K562 (cell line): ENCODE data around the gene MYCBPAP. TPM values are rescaled to one million over a fixed set of nuclear protein-coding genes. Genes with fewer than 3 reads are reported as not detected.
A peak's percentile ranks its signal among the peaks of the same experiment; 100 is the strongest.

Source experiments
- ATAC-seq: fragments of 200-7000 bp; cut with Tn5 transposase; 3 replicates; pipeline ENCODE4 v1.9.1; 2020; ENCODE audit warnings: moderate library complexity
- BruUV-seq: library from RNA; stranded (reverse); fragments of 400-500 nt; replicated peaks from 2 replicates; lab custom pipeline; 2021; lab: Mats Ljungman, UMichigan
- CTCF ChIA-PET: fragments of 300-600 bp; formaldehyde crosslinking; extraction: SDS; loops from one replicate; lab custom pipeline; 2021; ENCODE audit warnings: low intra/inter-chr PET ratio; lab: Yijun Ruan, JAX
- POLR2A ChIA-PET: fragments of 300-600, 350-650 bp; sonication (Branson Sonifier 250); formaldehyde crosslinking; extraction: SDS; loops from one replicate; lab custom pipeline; 2021; ENCODE audit warnings: antibody characterized with exemption, inconsistent platforms; lab: Yijun Ruan, JAX
- DNase-seq, 4 experiments: peaks; one replicate each; pipeline versions ENCODE4 v3.0.0 to v3.0.0-alpha.2; 2011 to 2018; ENCODE audit warnings: low spot score in 3 of 4, mixed read lengths in 3 of 4; ENCODE audit errors: extremely low read depth in 1 of 4
- FAIRE-seq: peaks from 2 replicates; lab custom pipeline; 2011; peaks lifted over from hg19 to GRCh38; lab: Jason Lieb, UNC
- H2AFZ ChIP-seq: 2 replicates; pipeline ENCODE4 v1.6.0; 2011; ENCODE audit warnings: low read depth, low read length, control low read depth, inconsistent platforms
- H3K27ac ChIP-seq: fragments of 200-600 bp; 3 replicates; pipeline ENCODE4 v1.8.0; 2011; ENCODE audit warnings: low read depth, mild to moderate bottlenecking, control low read depth, inconsistent platforms, low read length, moderate library complexity, mixed read lengths; ENCODE audit errors: extremely low read depth
- H3K27me3 ChIP-seq, 2 experiments: fragments of 300-600 bp in 1 of 2; 2 replicates in 1 of 2; 3 replicates in 1 of 2; pipeline versions ENCODE4 v1.6.0 to v1.8.0; 2011; ENCODE audit warnings: inconsistent platforms in 2 of 2, low read length in 2 of 2, mild to moderate bottlenecking in 1 of 2, mixed read lengths in 1 of 2, moderate library complexity in 1 of 2; ENCODE audit not compliant: control insufficient read depth in 2 of 2, insufficient read depth in 2 of 2
- H3K36me3 ChIP-seq: fragments of 300-600 bp; 3 replicates; pipeline ENCODE4 v1.8.0; 2011; ENCODE audit warnings: mild to moderate bottlenecking, low read length, inconsistent platforms; ENCODE audit not compliant: control insufficient read depth, insufficient read depth
- H3K4me1 ChIP-seq, 2 experiments: fragments of 200-600 bp in 1 of 2; replicated peaks in 1 of 2; 2 replicates in 1 of 2; 3 replicates in 1 of 2; pipeline versions ENCODE4 v1.5.1 to v1.8.0; 2011; ENCODE audit warnings: inconsistent platforms in 2 of 2, low read length in 2 of 2, mild to moderate bottlenecking in 1 of 2, mixed read lengths in 1 of 2, moderate library complexity in 1 of 2; ENCODE audit not compliant: control insufficient read depth in 2 of 2, insufficient read depth in 2 of 2
- H3K4me2 ChIP-seq: 2 replicates; pipeline ENCODE4 v1.6.1; 2011; ENCODE audit warnings: low read length, control low read depth, inconsistent platforms, mixed read lengths; ENCODE audit not compliant: insufficient read depth
- H3K4me3 ChIP-seq: fragments of 200-600 bp; sonication (generic), shearing (Covaris generic); 2 replicates; pipeline ENCODE4 v1.5.1; 2016; ENCODE audit warnings: control low read depth, inconsistent platforms
- H3K79me2 ChIP-seq: fragments of 200-600 bp; 3 replicates; pipeline ENCODE4 v1.8.0; 2011; ENCODE audit warnings: low read length, inconsistent platforms; ENCODE audit not compliant: control insufficient read depth, insufficient read depth
- H3K9ac ChIP-seq, 2 experiments: 2 replicates each; pipeline versions ENCODE4 v1.6.0 to v1.6.1; 2011; ENCODE audit warnings: low read depth in 2 of 2, low read length in 2 of 2, control low read depth in 1 of 2, inconsistent platforms in 1 of 2, mild to moderate bottlenecking in 1 of 2, mixed read lengths in 1 of 2; ENCODE audit not compliant: insufficient read depth in 1 of 2
- H3K9me1 ChIP-seq: one replicate; pipeline ENCODE4 v1.6.0; 2011; ENCODE audit warnings: inconsistent platforms, mild to moderate bottlenecking, low read length, moderate library complexity; ENCODE audit not compliant: control insufficient read depth, insufficient read depth
- H3K9me3 ChIP-seq: replicated peaks from 2 replicates; pipeline ENCODE4 v1.5.1; 2011; ENCODE audit warnings: low read depth, low read length, inconsistent platforms; ENCODE audit not compliant: control insufficient read depth, insufficient read depth
- H4K20me1 ChIP-seq: replicated peaks from 2 replicates; pipeline ENCODE4 v1.6.1; 2011; ENCODE audit warnings: low read length, inconsistent platforms, mixed read lengths; ENCODE audit not compliant: control insufficient read depth, insufficient read depth
- BRCA1 ChIP-seq, 2 experiments: fragments of 450-650 bp in 1 of 2; sonication (generic) in 1 of 2; formaldehyde crosslinking in 1 of 2; IDR thresholded peaks; 2 replicates each; pipeline versions ENCODE4 v1.5.0 to v1.6.1; 2017 to 2020; ENCODE audit warnings: mild to moderate bottlenecking in 1 of 2, missing genetic modification reagents in 1 of 2
- CBX5 ChIP-seq: IDR thresholded peaks from 2 replicates; pipeline ENCODE4 v1.6.1; 2014; ENCODE audit warnings: low read depth, borderline replicate concordance
- FOXA1 ChIP-seq: fragments of 450-650 bp; IDR thresholded peaks from 2 replicates; pipeline ENCODE4 v1.6.1; 2016; ENCODE audit warnings: mild to moderate bottlenecking, borderline replicate concordance
- GATAD2B ChIP-seq: fragments of 450-650 bp; IDR thresholded peaks from 2 replicates; pipeline ENCODE4 v1.6.1; 2017; ENCODE audit warnings: mild to moderate bottlenecking, borderline replicate concordance
- HMGN3 ChIP-seq: IDR thresholded peaks from 2 replicates; pipeline ENCODE4 v1.6.1; 2011; ENCODE audit warnings: borderline replicate concordance, low read depth, mild to moderate bottlenecking, mixed read lengths, low read length; ENCODE audit not compliant: insufficient read length; ENCODE audit errors: extremely low read depth
- KAT8 ChIP-seq: fragments of 450-650 bp; IDR thresholded peaks from 2 replicates; pipeline ENCODE4 v1.6.1; 2016; ENCODE audit warnings: low read depth, mild to moderate bottlenecking
- NONO ChIP-seq, 2 experiments: fragments of 200-400 bp in 1 of 2; fragments of 450-650 bp in 1 of 2; formaldehyde crosslinking in 1 of 2; IDR thresholded peaks; 2 replicates each; pipeline ENCODE4 v1.6.1; 2017; ENCODE audit warnings: low read depth in 2 of 2, mild to moderate bottlenecking in 2 of 2, moderate library complexity in 2 of 2, low read length in 1 of 2
- RBBP5 ChIP-seq: fragments of 200-600 bp; sonication (generic); IDR thresholded peaks from 2 replicates; pipeline ENCODE4 v1.6.1; 2012; ENCODE audit warnings: borderline replicate concordance, mild to moderate bottlenecking, low read length, control low read depth, inconsistent platforms; ENCODE audit not compliant: insufficient read depth, poor library complexity, severe bottlenecking
- RFX5 ChIP-seq: IDR thresholded peaks from 2 replicates; pipeline ENCODE4 v1.6.1; 2011; ENCODE audit warnings: low read depth, mild to moderate bottlenecking, improper control_type of control experiment, low read length
- TAF15 ChIP-seq: fragments of 200-400 bp; formaldehyde crosslinking; IDR thresholded peaks from 2 replicates; pipeline ENCODE4 v1.6.1; 2017; ENCODE audit warnings: mild to moderate bottlenecking, low read depth, low read length, moderate library complexity
- ZFP36 ChIP-seq: fragments of 150-350 bp; IDR thresholded peaks from 2 replicates; pipeline ENCODE4 v1.6.1; 2018; ENCODE audit warnings: low read length, low read depth; ENCODE audit not compliant: partially characterized antibody
- ZNF584 ChIP-seq: fragments of 200-800 bp; sonication (Bioruptor generic); IDR thresholded peaks from 2 replicates; pipeline ENCODE4 v1.6.1; 2016; ENCODE audit warnings: low read depth, mild to moderate bottlenecking, missing genetic modification characterization, missing compliant biosample characterization
- WGBS: fragments of 100-300 bp; shearing (Covaris generic); methylation state at CpG from one replicate; pipeline ENCODE4 v1.1.6; 2016; ENCODE audit warnings: low coverage, mixed read lengths; ENCODE audit not compliant: insufficient coverage; ENCODE audit errors: missing lambda C conversion rate; 5-methylcytosine and 5-hydroxymethylcytosine counted together
- in situ Hi-C: fragments of 300-500 bp; cut with MboI; formaldehyde crosslinking; loops from 4 replicates; pipeline ENCODE4 v1.15.0; 2018; ENCODE audit warnings: inconsistent platforms, mixed read lengths
- intact Hi-C: fragments of 100-400 bp; cut with micrococcal nuclease; formaldehyde crosslinking; loops from 2 replicates; pipeline ENCODE4 v1.14.2; 2022
- polyA plus RNA-seq, 8 experiments: library from polyadenylated mRNA; depleted of rRNA in 4 of 8; stranded (reverse) in 5 of 8; unstranded in 3 of 8; fragments of >200 nt; fragmentation: Nextera tagmentation in 2 of 8; fragmentation: Illumina TruSeq in 1 of 8; extraction: Ambion mirVana in 2 of 8; extraction: Trizol in 1 of 8; gene quantifications; 2 replicates each; pipeline versions ENCODE4 v1.2.1 to v1.2.3, GENCODE V29; 2011 to 2014; ENCODE audit warnings: inconsistent platforms in 1 of 8, missing spikeins in 1 of 8
- total RNA-seq, 7 experiments: library from RNA; depleted of rRNA in 6 of 7; stranded (reverse); fragments of >200 nt in 6 of 7; fragmentation: Illumina TruSeq in 2 of 7; extraction: Trizol in 2 of 7; gene quantifications; 2 replicates each; pipeline versions ENCODE4 v1.2.1 to v1.2.3, GENCODE V29; 2011 to 2021; ENCODE audit warnings: low replicate concordance in 1 of 7
- TF ChIP-seq, protein P1 (sequence below): fragments of 250-450 bp; sonication (Bioruptor Pico); IDR thresholded peaks from 2 replicates; pipeline ENCODE4 v1.8.0; 2022; ENCODE audit warnings: moderate library complexity, mild to moderate bottlenecking, inconsistent platforms
- TF ChIP-seq, protein P2 (sequence below): fragments of 450-650 bp; IDR thresholded peaks from 2 replicates; pipeline ENCODE4 v1.6.1; 2016
- TF ChIP-seq, protein P3 (sequence below): fragments of 450-650 bp; formaldehyde crosslinking; IDR thresholded peaks from 2 replicates; pipeline ENCODE4 v1.4.0; 2020; ENCODE audit warnings: mild to moderate bottlenecking, mixed read lengths

MYCBPAP gene
- total and polyA plus RNA-seq, 9 of the 15 experiments (the other 6 are each of a cell fraction or from before 2014, with no cell fraction given) = not detected

DNA sequence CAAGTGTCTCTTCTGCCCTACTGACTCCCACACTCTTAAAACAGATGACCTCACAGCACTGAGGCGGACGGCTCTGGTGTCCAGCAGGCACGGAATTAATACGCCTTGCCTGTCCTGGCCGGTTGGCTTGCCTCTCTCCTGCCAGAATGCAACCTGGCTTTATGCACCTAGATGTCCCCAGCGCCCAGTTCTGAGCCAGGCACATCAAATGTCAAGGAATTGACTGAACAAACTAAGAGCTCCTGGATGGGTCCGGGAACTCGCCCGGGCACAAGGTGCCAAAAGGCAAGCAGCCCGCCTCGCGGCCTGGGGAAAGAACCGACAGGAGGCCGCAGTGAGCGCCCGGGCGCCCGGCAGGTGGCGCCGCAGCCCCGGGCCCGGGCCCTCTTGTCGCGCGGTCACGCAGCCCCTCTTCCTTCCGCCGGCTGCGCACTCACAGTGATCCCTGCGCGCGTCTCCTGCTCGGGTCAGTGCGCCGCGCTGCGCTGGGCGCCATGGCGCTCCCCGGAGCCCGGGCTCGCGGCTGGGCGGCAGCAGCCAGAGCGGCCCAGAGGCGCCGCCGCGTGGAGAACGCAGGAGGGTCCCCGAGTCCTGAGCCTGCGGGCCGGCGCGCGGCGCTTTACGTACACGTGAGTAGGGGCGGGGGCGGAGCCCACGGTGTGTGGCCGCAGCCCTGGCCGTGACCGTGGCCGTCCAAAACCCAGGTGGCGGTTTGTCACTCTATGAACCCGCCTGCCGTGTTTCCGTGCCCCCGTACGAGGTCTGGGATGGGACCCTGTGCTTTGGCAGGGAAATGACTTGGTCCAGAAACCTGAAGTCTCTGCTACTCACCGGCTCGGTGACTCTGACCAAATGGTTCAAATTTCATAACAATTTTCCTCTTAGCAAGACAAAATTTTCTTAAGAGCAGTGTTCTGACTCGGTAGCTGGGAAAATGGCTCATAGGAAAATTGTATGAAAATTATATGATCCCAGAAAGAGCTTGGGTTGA is 29.6 kb upstream of the MYCBPAP start, which contains the start of gene RSAD1:
Gene RSAD1, plus strand, starts transcription at position 470 of the 991 bp plus-strand sequence. Its CDS starts 25 bp downstream, at position 495.
- H3K27ac ChIP-seq = peak within 1 kb of the TSS; percentile 90
- WGBS = 3% methylated on average over 62 of the region's 75 CpGs
- H3K4me3 ChIP-seq = peak within 1 kb of the TSS; percentile 80
- H2AFZ ChIP-seq = peak within 1 kb of the TSS; percentile 91
- peaks cover 4 to 9% of the 10 kb centered on the region in 2 experiments; a peak in 2 of 5 replicates for H3K27me3 ChIP-seq
- ChIA-PET POLR2A (interaction anchor here (0.6 to 1.1 kb wide), 10 partner anchors 9 to 453 kb away, joined by 3 to 7 read pairs (median 3); no protein-coding TSS in a partner anchor), CTCF (interaction anchor here (0.6 to 2.2 kb wide), 8 partner anchors 63 to 279 kb away, joined by 3 to 17 read pairs (median 6); partner anchors contain the start of genes COL1A1 and LRRC59)
- no TSS peak for BruUV-seq
- in situ Hi-C loops = no loop called here
- FAIRE-seq = peak; percentile 19
- H3K9me3 ChIP-seq = no peaks in the 10 kb centered on the region
- peaks cover 11 to 34% of the 10 kb centered on the region in 2 experiments; a peak in 4 of 5 replicates for H3K4me1 ChIP-seq
- no peaks in the 10 kb centered on the region for H4K20me1 ChIP-seq
- peaks cover 18% of the 10 kb centered on the region for H3K79me2 ChIP-seq
- intact Hi-C loops = loop anchor here (1.0 to 10.0 kb wide), 5 partner anchors 52 to 270 kb away; partner anchors contain the start of genes ACSF2 and LRRC59
- ATAC-seq = peak; percentile 93
- H3K9me1 ChIP-seq = no peaks in the 10 kb centered on the region
- peak within 1 kb of the TSS; percentile 92 to 94 for H3K9ac ChIP-seq
- peaks cover 35% of the 10 kb centered on the region for H3K36me3 ChIP-seq
- DNase-seq = peak; percentile 89 to 93 (median 90)
- peak within 1 kb of the TSS; percentile 96 for H3K4me2 ChIP-seq
- TF ChIP-seq TAF15 (no peak), KAT8 (no peak), ZNF584 (CRISPR knock-in tag) (no peak), BRCA1 (IDR thresholded peaks at IDR 0.05) (no peak), BRCA1 (CRISPR knock-in tag; IDR thresholded peaks at IDR 0.05) (no peak), CBX5 (0 out of 2 replicates have a peak, but pooled peaks have one; percentile 36), RBBP5 (no peak), RFX5 (no peak), HMGN3 (peak; percentile 93), FOXA1 (no peak), NONO (IDR thresholded peaks at IDR 0.05; ENCODE audit: low read depth in 2 of 2, low read length in 1 of 2) (peak; percentile 93 to 94), ZFP36 (no peak), GATAD2B (peak; percentile 91)
- TF ChIP-seq, protein P1, sequence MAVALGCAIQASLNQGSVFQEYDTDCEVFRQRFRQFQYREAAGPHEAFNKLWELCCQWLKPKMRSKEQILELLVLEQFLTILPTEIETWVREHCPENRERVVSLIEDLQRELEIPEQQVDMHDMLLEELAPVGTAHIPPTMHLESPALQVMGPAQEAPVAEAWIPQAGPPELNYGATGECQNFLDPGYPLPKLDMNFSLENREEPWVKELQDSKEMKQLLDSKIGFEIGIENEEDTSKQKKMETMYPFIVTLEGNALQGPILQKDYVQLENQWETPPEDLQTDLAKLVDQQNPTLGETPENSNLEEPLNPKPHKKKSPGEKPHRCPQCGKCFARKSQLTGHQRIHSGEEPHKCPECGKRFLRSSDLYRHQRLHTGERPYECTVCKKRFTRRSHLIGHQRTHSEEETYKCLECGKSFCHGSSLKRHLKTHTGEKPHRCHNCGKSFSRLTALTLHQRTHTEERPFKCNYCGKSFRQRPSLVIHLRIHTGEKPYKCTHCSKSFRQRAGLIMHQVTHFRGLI (CRISPR knock-in tag) = no peak
- TF ChIP-seq, protein P2, sequence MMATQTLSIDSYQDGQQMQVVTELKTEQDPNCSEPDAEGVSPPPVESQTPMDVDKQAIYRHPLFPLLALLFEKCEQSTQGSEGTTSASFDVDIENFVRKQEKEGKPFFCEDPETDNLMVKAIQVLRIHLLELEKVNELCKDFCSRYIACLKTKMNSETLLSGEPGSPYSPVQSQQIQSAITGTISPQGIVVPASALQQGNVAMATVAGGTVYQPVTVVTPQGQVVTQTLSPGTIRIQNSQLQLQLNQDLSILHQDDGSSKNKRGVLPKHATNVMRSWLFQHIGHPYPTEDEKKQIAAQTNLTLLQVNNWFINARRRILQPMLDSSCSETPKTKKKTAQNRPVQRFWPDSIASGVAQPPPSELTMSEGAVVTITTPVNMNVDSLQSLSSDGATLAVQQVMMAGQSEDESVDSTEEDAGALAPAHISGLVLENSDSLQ = no peak
- TF ChIP-seq, protein P3, sequence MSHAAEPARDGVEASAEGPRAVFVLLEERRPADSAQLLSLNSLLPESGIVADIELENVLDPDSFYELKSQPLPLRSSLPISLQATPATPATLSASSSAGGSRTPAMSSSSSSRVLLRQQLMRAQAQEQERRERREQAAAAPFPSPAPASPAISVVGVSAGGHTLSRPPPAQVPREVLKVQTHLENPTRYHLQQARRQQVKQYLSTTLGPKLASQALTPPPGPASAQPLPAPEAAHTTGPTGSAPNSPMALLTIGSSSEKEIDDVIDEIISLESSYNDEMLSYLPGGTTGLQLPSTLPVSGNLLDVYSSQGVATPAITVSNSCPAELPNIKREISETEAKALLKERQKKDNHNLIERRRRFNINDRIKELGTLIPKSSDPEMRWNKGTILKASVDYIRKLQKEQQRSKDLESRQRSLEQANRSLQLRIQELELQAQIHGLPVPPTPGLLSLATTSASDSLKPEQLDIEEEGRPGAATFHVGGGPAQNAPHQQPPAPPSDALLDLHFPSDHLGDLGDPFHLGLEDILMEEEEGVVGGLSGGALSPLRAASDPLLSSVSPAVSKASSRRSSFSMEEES (CRISPR knock-in tag) = no peak
